ENCODE results near the gene USP54.
A peak's percentile ranks its signal among the peaks of the same experiment; 100 is the strongest.

USP54 gene

DNA sequence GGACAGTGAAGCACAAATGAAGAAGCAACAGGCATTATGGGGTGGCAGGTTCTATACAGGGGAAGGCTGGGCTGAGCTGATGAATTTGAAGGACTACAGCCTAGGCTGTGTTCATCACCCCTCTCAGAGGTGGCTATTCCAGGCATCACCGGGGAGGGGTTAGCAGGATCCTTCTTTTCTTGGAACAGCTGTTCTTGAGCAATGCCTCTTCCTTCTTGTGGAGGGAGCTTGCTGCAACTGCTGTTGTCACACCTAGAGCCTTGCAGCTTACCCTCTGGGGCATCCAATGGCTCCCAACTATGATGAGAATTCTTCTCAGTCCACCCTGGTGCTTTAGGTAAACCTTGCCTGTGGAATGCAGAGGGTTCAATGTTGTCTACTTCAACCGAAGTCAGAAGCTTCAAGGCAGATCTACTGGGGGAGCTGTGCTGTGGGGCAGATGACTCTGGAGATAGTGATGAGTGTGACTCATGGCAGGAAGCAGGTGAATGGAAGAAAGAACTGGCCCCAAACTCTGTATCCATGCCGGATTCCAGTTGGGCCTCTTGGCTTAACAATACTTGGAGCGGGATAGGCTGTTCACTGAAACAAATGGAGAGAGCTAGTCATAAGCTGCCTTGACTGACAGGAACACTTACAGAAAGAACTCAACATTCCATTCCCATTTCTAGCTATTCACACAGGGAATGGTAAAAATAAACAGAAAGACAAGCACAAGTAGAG lies 73.8 kb downstream of the USP54 start:
- no peak for DNase-seq

DNA sequence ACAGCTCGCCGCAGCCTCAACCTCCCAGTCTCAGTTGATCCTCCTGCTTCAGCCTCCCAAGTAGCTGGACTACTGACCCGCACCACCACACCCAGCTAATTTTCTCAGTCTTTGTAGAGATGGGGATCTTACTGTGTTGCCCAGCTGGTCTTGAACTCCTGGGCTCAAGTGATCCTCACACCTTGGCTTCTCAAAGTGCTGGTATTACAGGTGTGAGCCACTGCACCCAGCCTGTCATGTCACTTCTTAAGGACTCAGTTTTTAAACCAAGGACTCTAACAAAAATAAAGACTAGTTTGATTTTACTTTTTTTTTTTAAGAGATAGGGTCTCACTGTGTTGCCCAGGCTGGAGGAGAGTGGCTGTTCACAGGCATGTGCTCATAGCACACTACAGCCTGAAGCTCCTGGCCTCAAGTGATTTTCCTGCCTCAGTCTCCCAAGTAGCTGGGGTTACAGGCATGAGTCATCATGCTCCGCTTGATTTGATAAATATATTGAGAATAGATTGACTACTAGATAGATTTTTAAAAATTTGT lies 78.9 kb downstream of the USP54 start:
- DNase-seq = no peak

DNA sequence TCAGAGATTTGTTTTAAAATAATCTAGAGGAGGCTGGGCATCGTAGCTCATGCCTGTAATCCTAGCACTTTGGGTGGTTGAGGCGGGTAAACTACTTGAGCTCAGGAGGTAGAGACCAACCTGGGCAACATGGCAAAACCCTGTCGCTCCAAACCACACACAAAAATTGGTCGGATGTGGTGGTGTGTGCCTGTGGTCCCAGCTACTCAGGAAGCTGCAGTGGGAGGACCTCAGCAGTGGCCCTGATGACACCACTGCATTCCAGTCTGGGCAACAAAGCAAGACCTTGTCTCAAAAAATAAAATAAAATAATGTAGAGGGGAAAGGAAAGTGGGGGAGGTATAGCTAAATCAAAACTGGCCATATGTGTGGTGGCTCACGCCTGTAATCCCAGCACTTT lies 81.4 kb downstream of the USP54 start:
- DNase-seq = no peak

DNA sequence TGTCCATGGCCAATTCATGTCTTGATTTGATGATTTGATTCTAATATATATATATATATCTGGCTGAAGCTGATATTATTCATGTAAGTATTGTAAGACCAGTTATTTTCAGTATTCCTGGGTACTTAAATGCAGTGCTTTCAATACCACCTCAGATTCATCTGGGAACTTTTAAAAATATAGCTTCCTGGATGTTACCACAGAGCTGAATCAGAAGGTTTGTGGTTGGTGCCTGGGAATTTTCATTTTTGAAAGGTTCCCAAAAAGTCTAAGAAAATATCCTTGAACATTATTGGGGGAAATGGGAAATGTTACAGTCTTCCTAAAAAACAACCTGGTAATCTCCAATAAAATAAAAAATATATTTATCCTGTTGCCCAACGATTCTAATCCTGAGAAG lies 84.7 kb downstream of the USP54 start:
- DNase-seq = no peak

DNA sequence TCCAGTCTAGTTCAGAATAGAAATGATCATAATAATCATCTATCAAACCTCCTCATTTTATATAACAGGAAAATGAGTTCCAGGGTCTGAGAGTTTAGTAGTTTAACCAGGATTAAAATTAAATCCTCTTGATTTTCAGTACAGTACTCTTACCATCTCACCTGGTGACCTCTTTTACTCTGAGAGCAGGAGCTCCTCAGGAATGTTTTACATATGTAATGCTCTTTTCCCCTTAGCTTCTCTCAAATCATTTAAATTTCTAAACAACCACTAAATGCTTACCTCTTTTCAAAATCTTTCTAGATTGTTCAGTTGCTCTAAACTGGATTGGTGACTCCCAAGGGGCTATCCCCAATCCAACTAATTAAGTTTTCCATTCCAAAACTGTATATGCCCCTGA lies 85.1 kb downstream of the USP54 start:
- DNase-seq = no peak

DNA sequence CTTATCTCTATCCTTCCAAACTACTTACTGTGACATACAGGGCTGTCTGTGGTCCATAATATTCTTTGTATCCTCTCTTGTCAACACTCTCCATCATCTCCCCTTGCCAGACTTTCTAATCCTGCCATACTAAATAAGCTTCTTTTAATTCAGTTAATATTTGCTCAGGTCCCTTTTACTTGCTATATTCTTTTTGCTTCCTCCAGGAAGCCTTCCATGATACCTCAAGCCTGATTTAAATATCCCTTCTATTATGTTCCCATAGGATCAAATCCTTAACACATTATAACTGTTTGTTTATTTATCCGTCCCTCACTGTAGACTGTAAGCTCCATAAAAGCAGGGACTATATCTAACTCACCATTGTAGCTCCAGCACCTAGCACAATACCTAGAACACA lies 88.1 kb downstream of the USP54 start:
- DNase-seq = no peak

DNA sequence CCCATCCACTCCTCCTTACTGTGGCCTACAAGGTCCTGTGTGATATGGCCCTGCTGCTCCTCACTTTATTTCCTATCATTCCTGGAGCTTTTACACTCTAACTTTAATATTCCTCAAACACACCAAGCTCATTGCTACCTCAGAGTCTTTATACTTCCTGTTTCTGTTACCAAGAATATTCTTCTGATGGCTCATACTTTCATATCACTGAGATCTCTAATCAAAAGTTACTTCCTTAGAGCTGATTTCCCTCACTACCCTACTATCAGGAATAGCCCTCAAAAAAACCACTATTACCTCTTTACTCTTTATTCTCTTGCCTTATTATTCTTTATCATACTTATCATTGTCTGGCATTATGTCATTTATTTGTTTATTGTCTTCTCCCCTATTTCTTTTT lies 89.5 kb downstream of the USP54 start:
- no peak for DNase-seq

DNA sequence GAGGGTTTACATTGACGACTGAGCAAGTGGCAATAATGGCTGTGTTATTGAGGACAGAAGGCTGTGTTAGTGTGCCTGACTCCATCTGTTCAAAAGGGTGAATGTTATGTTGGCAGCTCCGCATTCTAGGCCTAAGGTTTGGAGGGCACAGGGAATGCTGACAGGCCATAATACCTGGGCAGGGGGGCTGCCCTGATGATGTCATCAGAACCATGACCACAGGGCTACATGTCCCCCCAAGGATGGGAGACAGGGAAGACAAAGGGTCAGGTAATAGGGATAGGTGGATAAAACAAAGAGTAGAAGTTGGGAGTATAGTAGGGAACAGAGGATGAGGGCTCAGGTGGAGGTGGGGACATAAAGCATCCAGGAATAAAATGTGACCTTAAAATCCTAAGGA lies 93.5 kb downstream of the USP54 start:
- DNase-seq = no peak

DNA sequence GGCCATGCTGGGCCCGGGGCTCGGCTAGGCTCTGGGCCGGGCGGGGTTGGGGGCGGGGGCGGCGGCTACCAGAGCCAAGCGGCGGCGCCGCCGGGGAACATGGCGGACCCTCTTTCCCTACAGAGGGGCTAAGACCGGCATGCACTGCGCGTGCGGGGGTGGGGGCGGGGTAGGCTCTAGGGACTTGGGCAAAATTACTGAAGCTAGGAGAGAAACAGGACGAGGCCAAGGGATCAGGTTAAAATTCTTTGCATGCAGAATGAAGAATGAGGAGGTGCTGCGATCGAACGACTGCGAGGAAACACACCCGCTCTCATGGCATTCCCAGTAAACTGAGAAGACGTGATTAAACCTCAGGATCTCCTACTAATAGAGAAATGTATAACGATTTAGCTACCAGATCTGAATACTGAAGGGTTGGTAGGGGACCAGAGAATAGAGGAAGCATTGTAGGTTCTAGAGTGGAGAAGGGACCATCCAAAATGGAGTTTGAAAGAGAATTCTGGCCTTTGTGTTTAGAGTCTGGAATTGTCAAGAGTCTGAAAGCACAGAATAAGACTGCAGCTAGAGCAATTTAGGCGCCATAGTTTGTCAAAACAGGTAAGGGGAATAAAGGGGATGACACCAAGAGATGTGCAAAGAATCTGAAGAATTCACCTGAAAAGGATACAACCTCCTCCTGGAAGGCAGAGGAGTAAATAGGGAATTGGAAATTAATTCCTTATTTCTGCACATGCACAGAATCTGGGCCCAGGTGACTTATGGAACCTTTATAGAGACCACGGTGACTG lies 95.1 kb downstream of the USP54 start, which contains the start of gene PPP3CB:
PPP3CB (minus strand) TSS at position 141 of the 791 bp plus-strand sequence; CDS start at position 6, 135 bp downstream.
- peak; percentile 79 for DNase-seq

DNA sequence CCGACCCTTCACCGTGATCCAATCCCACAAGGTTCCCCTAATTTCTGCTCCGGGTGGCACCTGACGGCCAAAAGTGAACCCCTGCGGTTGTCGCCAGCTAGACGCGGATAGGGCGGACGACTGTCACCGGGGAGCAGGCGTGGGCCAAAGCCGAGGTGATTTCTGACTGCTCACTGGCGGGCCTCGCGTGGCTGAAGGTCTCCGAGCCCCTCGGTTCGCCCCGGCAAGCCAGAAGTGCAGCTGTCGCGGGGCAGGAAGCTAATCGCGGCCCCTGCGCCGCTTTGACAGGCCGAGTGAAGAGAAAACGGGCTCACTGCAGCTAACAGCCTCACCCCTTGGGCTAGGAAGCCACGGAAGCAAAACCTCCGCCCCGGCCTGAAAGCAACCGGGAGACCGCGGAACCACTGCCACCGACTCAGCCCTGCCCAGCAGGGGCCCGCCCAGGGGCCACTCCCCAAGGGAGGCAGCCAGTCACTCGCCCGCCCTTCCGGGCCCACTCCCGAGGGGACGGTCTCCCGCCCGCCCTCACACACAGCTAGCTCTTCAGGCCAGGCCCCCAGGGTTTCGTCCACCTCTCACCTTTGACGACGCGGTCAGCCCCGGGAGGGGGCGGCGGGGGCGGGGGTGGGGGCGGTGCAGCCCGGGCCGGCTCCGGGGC lies 95.8 kb downstream of the USP54 start:
- DNase-seq = no peak

DNA sequence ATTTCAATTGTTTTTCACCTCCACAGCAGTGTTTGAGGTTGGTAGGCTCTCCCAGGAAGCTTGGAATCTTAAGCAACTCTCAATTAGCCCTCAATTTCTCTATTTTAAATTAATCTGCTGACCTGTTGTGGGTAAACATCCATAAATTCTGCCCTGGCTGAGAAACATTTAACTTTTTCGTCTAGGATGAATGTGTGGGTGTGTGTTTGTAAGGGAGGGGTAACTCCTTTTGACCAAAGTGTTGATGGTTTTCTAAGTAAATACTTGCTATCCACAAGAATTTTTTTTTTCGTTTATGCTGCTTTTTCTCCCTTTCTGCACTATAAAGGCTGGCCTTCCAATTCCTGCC lies 96.3 kb downstream of the USP54 start:
- no peak for DNase-seq

DNA sequence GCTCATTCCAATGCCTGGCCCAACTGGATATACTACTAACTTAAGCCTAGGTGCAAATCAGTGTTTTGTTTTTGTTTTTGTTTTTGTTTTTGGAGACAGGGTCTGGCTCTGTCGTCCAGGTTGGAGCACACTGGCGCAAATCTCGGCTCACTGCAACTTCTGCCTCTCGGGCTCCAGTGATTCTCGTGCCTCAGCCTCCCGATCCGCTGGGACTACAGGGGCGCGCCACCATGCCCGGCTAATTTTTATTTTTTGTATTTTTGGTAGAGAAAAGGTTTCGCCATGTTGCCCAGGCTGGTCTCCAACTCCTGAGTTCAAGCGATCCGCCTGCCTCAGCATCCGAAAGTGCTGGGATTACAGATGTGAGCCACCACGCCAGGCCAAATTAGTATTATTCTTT lies 96.9 kb downstream of the USP54 start:
- no peak for DNase-seq

DNA sequence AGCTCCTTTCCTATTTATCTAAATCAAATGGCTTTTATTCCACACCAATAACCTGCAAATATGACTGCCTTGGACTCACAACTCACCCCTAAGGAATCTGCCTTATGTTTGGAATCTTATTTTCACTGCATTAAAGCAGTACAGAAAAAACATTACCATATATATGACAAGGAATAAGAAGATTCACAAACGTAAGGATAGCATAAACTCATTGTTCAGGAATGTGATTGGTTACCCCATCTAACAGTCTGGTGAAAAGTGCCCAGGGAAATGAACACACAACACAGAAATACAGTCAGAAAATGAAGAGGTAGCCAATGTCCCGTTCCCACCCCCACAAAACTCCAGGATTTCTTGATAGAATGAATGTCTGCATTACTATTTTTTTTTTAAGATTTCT lies 97.4 kb downstream of the USP54 start:
- no peak for DNase-seq

DNA sequence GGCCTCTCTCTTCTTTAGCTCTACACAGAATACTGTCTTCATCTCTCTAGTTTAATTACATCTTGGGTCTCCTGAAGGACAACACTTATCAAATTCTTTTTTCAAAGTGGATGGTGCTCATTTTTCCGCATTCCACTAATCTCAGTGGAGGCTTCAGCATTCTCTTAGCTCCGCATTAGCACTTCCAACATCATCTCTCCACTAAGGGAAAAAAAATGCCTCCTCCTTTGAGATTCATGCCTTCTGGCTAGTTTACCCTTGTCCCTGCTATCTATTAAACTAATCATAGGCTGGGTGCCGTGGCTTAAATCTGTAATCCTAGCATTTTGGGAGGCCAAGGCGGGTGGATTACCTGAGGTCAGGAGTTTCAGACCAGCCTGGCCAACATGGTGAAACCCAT lies 104.5 kb downstream of the USP54 start:
- DNase-seq = no peak

DNA sequence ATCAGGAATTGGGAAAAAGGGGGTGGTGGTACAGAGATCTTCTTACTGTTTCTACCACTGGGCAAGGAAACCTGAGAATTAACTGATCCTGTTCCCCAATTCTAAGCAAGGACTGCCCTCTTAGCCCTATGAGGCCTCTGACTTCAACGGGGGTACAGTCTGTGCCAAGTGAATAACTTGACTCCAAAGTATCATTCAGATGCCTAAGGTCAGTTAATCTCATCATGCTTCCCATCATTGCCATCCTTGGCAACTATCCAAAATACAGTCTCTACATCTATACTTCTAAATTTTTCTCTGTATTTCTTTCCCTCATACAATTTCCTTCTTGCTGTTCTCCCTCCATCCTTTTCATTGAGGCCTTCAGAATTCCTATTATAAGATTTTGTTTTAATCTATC lies 105.8 kb downstream of the USP54 start:
- no peak for DNase-seq

DNA sequence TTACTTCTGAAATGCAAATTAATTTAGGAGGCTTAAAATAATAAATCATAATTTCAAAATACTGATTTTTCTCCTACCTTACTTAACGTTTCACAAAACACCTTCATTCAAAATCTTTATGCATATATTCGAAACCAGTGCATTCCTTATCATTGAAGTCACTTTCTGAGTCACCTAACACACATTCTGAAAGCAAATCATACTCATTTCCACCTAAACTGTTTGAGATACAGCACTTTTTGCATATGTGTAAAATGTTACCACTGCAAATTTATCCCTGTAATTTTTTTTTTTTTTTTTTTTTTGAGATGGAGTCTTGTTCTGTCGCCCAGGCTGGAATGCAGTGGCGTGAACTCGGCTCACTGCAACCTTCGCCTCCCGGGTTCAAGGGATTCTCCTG lies 111.0 kb downstream of the USP54 start:
- DNase-seq = no peak

DNA sequence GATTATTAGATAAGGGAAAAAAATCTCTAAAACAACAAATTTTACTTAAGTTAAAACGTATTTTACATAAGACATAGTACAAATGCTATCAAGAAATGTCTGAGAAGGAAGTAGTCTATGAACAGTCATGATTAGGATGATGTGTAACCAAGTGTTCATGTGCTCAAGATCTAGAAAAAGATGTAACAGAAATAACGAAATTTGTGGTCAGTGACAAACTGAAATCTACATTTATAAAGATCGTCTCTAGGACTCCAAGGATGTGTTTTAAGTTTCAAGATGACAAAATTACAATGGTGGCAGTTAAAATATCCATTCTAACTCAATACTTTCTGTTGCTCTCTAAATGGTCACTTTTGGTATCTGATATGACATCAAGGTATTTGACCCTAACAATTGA lies 112.5 kb downstream of the USP54 start:
- no peak for DNase-seq

DNA sequence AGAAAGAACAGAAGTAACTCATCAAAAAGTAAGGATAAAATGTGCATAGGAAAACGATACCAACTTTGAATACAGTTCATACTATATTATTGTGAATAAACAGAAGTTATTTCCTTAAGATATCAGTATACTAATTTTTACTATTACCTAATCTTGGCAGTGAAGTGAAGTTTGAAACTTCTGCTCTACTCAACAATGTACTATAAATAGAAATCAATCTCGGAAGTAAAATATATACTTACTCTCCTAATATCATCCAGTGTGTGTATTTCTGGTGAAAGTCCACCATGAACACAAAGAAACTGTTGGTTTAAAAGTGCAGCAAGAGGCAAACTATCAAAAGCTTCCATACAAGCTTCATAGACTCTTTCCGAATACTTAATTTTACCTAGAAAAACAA lies 119.9 kb downstream of the USP54 start:
- DNase-seq = no peak

DNA sequence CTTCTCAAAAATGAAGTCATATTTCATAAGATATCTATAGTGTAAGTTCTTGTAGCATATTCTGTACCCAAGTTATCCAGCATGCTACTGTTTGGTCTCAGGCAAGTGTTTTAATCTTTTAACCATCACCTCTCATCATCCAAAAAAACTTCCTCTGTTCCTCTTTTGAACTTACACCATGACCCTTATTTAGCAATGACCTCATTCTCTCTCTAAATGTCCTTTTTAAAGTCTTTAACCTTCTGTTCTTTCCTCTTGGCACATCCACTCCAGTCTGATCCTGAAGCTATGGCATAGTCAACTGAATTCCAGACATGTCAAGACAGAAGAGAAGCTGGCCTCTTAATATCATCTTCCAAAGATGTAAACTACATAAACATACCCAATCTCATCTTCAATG lies 121.6 kb downstream of the USP54 start:
- no peak for DNase-seq

DNA sequence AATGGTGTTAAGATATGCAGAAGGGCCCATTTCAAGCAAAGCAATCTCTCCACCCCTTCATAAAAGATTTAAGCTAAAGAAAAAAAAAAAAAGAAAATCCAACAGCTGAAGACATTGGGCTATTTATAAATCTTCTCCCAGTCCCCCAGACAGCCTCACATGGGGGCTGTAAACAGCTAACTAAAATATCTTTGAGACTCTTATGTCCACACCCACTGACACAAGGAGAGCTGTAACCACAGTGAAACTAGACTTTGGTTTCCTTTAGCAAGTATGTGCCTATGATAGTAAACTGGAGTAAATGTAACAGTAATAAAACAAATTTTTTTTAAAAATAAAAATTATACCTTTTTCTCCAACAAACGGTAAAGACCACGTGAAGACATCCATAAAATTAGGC lies 123.9 kb downstream of the USP54 start:
- no peak for DNase-seq

DNA sequence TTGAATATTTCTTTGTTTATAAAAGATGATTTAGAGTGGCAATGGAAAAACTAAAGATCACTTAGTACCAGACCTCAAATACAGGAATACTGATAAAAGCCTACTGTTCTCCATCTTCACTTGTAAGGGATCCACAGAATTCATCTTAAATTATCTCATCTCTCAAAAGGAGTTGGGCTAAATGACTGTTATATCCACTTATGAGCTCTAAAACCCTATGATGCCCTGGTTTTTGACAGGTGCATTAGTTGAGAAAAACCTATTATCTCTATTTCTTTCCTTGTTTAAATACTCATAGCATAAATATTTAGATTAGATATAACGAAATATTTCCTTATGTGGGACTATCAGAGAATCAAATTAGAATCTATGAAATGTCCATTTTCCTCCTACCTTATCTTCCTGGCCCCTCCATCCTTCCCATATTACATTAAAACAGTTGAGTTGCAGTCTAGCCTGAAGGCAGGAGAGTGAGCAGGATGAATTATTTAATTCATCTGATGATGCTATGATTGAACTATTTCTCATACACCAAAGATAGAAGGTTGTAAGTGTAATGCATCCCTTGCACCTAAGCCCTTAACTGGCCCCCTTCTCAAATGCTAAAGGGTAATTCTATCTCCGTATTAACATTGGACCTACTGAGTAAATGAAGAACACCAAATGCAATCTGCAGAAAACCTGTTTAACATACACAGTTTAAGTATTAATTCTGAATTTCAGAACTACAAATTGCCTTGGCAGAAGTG lies 125.0 kb downstream of the USP54 start:
- no peak for DNase-seq

DNA sequence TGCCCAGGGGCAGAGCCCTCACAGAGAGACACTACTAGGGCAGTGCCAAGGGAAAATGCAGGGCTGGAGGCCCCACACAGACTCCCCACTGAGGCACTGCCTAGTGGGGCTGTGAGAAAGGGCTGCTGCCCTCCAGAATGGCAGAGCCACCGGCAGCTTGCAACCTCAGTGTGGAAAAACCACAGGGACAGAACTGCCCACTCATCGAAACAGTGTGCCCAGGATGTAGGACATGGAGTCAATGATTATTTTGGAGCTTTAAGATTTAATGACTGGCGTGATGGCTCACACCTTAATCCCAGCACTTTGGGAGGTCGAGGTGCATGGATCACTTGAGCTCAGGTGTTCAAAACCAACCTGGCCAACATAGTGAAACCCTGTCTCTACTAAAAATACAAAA lies 130.2 kb downstream of the USP54 start:
- no peak for DNase-seq

DNA sequence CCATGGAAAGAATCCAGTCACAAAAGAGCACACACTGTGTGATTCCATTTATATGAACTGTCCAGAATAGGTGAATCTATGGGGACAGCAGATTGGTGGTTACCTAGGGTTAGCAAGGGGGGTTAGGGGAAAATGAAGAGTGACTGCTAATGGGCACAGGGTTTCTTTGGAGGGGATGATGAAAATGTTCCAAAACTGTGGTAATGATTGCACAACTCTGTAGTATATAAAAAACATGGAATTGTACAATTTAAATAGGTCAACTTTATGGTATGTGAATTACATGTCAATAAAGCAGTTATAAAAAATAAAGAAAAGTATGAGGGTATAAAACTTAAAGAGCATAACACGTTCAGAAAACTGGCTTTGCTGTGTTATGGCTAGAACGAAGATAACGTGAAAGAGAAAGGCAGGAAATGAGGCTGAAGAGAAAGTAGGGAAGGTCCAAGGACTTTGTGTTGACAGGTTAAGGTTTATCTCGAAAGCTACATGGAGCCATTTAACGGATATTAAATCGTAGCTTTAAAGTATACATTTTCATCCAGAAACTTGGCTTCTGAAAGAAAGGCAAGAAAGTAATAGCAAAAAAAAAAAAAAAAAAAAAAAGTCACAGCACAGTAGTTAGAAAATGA lies 131.3 kb downstream of the USP54 start:
- no peak for DNase-seq

Measured in DMS79 (cell line).